ENCODE results near the gene F7.
"Not testable (repeated sequence)": the region's sequence is repeated elsewhere in the genome, so short reads cannot be mapped to it uniquely, and the experiment has no call there.

The F7 gene

GRCh38 chr13:113073942-113074341 lies 31.6 kb upstream of the F7 start:
- no peaks in the 10 kb centered on the region for H3K4me1 ChIP-seq (ENCODE audit: control insufficient read depth, insufficient read depth, low read length, poor library complexity, severe bottlenecking)
- 92 to 93% methylated on average over 11 of the region's 11 CpGs for WGBS, 2 experiments (ENCODE audit: insufficient coverage in 2 of 2)

GRCh38 chr13:113074401-113074800 lies 31.2 kb upstream of the F7 start:
- no peaks in the 10 kb centered on the region for H3K4me1 ChIP-seq (ENCODE audit: control insufficient read depth, insufficient read depth, low read length, poor library complexity, severe bottlenecking)
- H3K9me3 ChIP-seq (ENCODE audit: control insufficient read depth, low read length), result no peaks in the 10 kb centered on the region
- WGBS, 2 experiments (ENCODE audit: insufficient coverage in 2 of 2), result 96 to 97% methylated on average over 13 to 16 of the region's 18 CpGs
- no peaks in the 10 kb centered on the region for H3K36me3 ChIP-seq (ENCODE audit: control insufficient read depth, insufficient read depth, low read length)
- no peak overlapping the region for H3K4me3 ChIP-seq (ENCODE audit: extremely low read depth, insufficient read depth, low read length, poor library complexity, severe bottlenecking)
- no peak overlapping the region for H3K27ac ChIP-seq (ENCODE audit: low read depth, low read length, severe bottlenecking)

More at GRCh38 chr13:113073942-113074341, 31.6 kb upstream of the F7 start:
- Histone ChIP-seq H3K36me3 (ENCODE audit: control insufficient read depth, insufficient read depth, low read length) (no peaks in the 10 kb centered on the region), H3K9me3 (ENCODE audit: control insufficient read depth, low read length) (no peaks in the 10 kb centered on the region), H3K4me3 (ENCODE audit: extremely low read depth, insufficient read depth, low read length, poor library complexity, severe bottlenecking) (no peak overlapping the region), H3K27ac (ENCODE audit: low read depth, low read length, severe bottlenecking) (no peak overlapping the region)

- Histone ChIP-seq H3K36me3 (ENCODE audit: control insufficient read depth, insufficient read depth, low read length) (no peaks in the 10 kb centered on the region), H3K27ac (ENCODE audit: low read depth, low read length, severe bottlenecking) (no peak overlapping the region), H3K9me3 (ENCODE audit: control insufficient read depth, low read length) (no peaks in the 10 kb centered on the region), H3K4me3 (ENCODE audit: extremely low read depth, insufficient read depth, low read length, poor library complexity, severe bottlenecking) (no peak overlapping the region), H3K4me1 (ENCODE audit: control insufficient read depth, insufficient read depth, low read length, poor library complexity, severe bottlenecking) (no peaks in the 10 kb centered on the region)
- WGBS, 2 experiments (ENCODE audit: insufficient coverage in 2 of 2), result 95 to 96% methylated on average over 15 to 18 of the region's 22 CpGs
Observed at GRCh38 chr13:113074876-113075275, 30.7 kb upstream of the F7 start.

GRCh38 chr13:113075711-113076110 lies 29.9 kb upstream of the F7 start:
- Histone ChIP-seq H3K9me3 (ENCODE audit: control insufficient read depth, low read length) (no peaks in the 10 kb centered on the region), H3K4me1 (ENCODE audit: control insufficient read depth, insufficient read depth, low read length, poor library complexity, severe bottlenecking) (no peaks in the 10 kb centered on the region), H3K4me3 (ENCODE audit: extremely low read depth, insufficient read depth, low read length, poor library complexity, severe bottlenecking) (no peak overlapping the region), H3K36me3 (ENCODE audit: control insufficient read depth, insufficient read depth, low read length) (no peaks in the 10 kb centered on the region), H3K27ac (ENCODE audit: low read depth, low read length, severe bottlenecking) (no peak overlapping the region)
- WGBS, 2 experiments (ENCODE audit: insufficient coverage in 2 of 2), result 93 to 96% methylated on average over 13 to 17 of the region's 17 CpGs

- 95 to 96% methylated on average over 34 to 37 of the region's 39 CpGs for WGBS, 2 experiments (ENCODE audit: insufficient coverage in 2 of 2)
Observed at GRCh38 chr13:113076681-113077401, 28.8 kb upstream of the F7 start.

GRCh38 chr13:113077566-113077952 lies 28.0 kb upstream of the F7 start:
- no peaks in the 10 kb centered on the region for H3K4me1 ChIP-seq (ENCODE audit: control insufficient read depth, insufficient read depth, low read length, poor library complexity, severe bottlenecking)

More at GRCh38 chr13:113076681-113077401, 28.8 kb upstream of the F7 start:
- no peaks in the 10 kb centered on the region for H3K4me1 ChIP-seq (ENCODE audit: control insufficient read depth, insufficient read depth, low read length, poor library complexity, severe bottlenecking)
- H3K36me3 ChIP-seq (ENCODE audit: control insufficient read depth, insufficient read depth, low read length), result no peaks in the 10 kb centered on the region
- no peak overlapping the region for H3K27ac ChIP-seq (ENCODE audit: low read depth, low read length, severe bottlenecking)
- H3K4me3 ChIP-seq (ENCODE audit: extremely low read depth, insufficient read depth, low read length, poor library complexity, severe bottlenecking), result no peak overlapping the region
- no peaks in the 10 kb centered on the region for H3K9me3 ChIP-seq (ENCODE audit: control insufficient read depth, low read length)

GRCh38 chr13:113077953-113078901 lies 27.4 kb upstream of the F7 start:
- H3K36me3 ChIP-seq (ENCODE audit: control insufficient read depth, insufficient read depth, low read length), result no peaks in the 10 kb centered on the region
- H3K4me3 ChIP-seq (ENCODE audit: extremely low read depth, insufficient read depth, low read length, poor library complexity, severe bottlenecking), result no peak overlapping the region
- H3K27ac ChIP-seq (ENCODE audit: low read depth, low read length, severe bottlenecking), result no peak overlapping the region
- 94% methylated on average over 31 to 41 of the region's 42 CpGs for WGBS, 2 experiments (ENCODE audit: insufficient coverage in 2 of 2)
- H3K4me1 ChIP-seq (ENCODE audit: control insufficient read depth, insufficient read depth, low read length, poor library complexity, severe bottlenecking), result no peaks in the 10 kb centered on the region
- no peaks in the 10 kb centered on the region for H3K9me3 ChIP-seq (ENCODE audit: control insufficient read depth, low read length)

More at GRCh38 chr13:113077566-113077952, 28.0 kb upstream of the F7 start:
- H3K9me3 ChIP-seq (ENCODE audit: control insufficient read depth, low read length), result no peaks in the 10 kb centered on the region
- H3K4me3 ChIP-seq (ENCODE audit: extremely low read depth, insufficient read depth, low read length, poor library complexity, severe bottlenecking), result no peak overlapping the region
- WGBS, 2 experiments (ENCODE audit: insufficient coverage in 2 of 2), result 94% methylated on average over 11 to 20 of the region's 20 CpGs
- H3K36me3 ChIP-seq (ENCODE audit: control insufficient read depth, insufficient read depth, low read length), result no peaks in the 10 kb centered on the region
- no peak overlapping the region for H3K27ac ChIP-seq (ENCODE audit: low read depth, low read length, severe bottlenecking)

GRCh38 chr13:113078902-113079780 lies 26.4 kb upstream of the F7 start:
- Histone ChIP-seq H3K4me1 (ENCODE audit: control insufficient read depth, insufficient read depth, low read length, poor library complexity, severe bottlenecking) (no peaks in the 10 kb centered on the region), H3K9me3 (ENCODE audit: control insufficient read depth, low read length) (no peaks in the 10 kb centered on the region), H3K4me3 (ENCODE audit: extremely low read depth, insufficient read depth, low read length, poor library complexity, severe bottlenecking) (no peak overlapping the region), H3K36me3 (ENCODE audit: control insufficient read depth, insufficient read depth, low read length) (no peaks in the 10 kb centered on the region), H3K27ac (ENCODE audit: low read depth, low read length, severe bottlenecking) (no peak overlapping the region)
- 84 to 90% methylated on average over 20 to 23 of the region's 27 CpGs for WGBS, 2 experiments (ENCODE audit: insufficient coverage in 2 of 2)

- WGBS, 2 experiments (ENCODE audit: insufficient coverage in 2 of 2), result 68 to 74% methylated on average over 3 to 6 of the region's 9 CpGs
- H3K36me3 ChIP-seq (ENCODE audit: control insufficient read depth, insufficient read depth, low read length); H3K9me3 ChIP-seq (ENCODE audit: control insufficient read depth, low read length); H3K27ac ChIP-seq (ENCODE audit: low read depth, low read length, severe bottlenecking); H3K4me3 ChIP-seq (ENCODE audit: extremely low read depth, insufficient read depth, low read length, poor library complexity, severe bottlenecking); H3K4me1 ChIP-seq (ENCODE audit: control insufficient read depth, insufficient read depth, low read length, poor library complexity, severe bottlenecking): not testable (repeated sequence)
Observed at GRCh38 chr13:113079781-113080080, 25.9 kb upstream of the F7 start.

GRCh38 chr13:113080361-113080831 lies 25.2 kb upstream of the F7 start:
- 91 to 94% methylated on average over 15 of the region's 18 CpGs for WGBS, 2 experiments (ENCODE audit: insufficient coverage in 2 of 2)
- no peaks in the 10 kb centered on the region for H3K9me3 ChIP-seq (ENCODE audit: control insufficient read depth, low read length)
- H3K4me1 ChIP-seq (ENCODE audit: control insufficient read depth, insufficient read depth, low read length, poor library complexity, severe bottlenecking), result no peaks in the 10 kb centered on the region
- no peak overlapping the region for H3K27ac ChIP-seq (ENCODE audit: low read depth, low read length, severe bottlenecking)
- H3K4me3 ChIP-seq (ENCODE audit: extremely low read depth, insufficient read depth, low read length, poor library complexity, severe bottlenecking), result no peak overlapping the region
- H3K36me3 ChIP-seq (ENCODE audit: control insufficient read depth, insufficient read depth, low read length), result no peaks in the 10 kb centered on the region
